GM19452 (cell line): ENCODE results near the gene ZNF189.

Experiments used
- ATAC-seq: cut with Tn5 transposase; IDR thresholded peaks from one replicate; pipeline ENCODE4 v1.9.1; 2021; ENCODE audit not compliant: unreplicated experiment

Gene ZNF189

GRCh38 chr9:101417977-101418376 lies 19.3 kb downstream of the ZNF189 start:
- ATAC-seq, result no peak

GRCh38 chr9:101418518-101419430 lies 20.1 kb downstream of the ZNF189 start:
- no peak for ATAC-seq

- no peak for ATAC-seq
Measured at GRCh38 chr9:101419863-101420262, 21.2 kb downstream of the ZNF189 start.

- ATAC-seq, result no peak
Measured at GRCh38 chr9:101421653-101422065, 23.0 kb downstream of the ZNF189 start.

GRCh38 chr9:101427358-101427757 lies 28.7 kb downstream of the ZNF189 start:
- ATAC-seq, result no peak

GRCh38 chr9:101427957-101428655 lies 29.5 kb downstream of the ZNF189 start:
- peak; percentile 88 for ATAC-seq

- no peak for ATAC-seq
Measured at GRCh38 chr9:101428909-101429308, 30.3 kb downstream of the ZNF189 start.

GRCh38 chr9:101429736-101430135 lies 31.1 kb downstream of the ZNF189 start:
- no peak for ATAC-seq

GRCh38 chr9:101432171-101432570 lies 33.5 kb downstream of the ZNF189 start:
- no peak for ATAC-seq

- no peak for ATAC-seq
Measured at GRCh38 chr9:101432740-101433139, 34.1 kb downstream of the ZNF189 start.

GRCh38 chr9:101433229-101433628 lies 34.6 kb downstream of the ZNF189 start:
- no peak for ATAC-seq

- ATAC-seq, result no peak
Measured at GRCh38 chr9:101434998-101435397, 36.3 kb downstream of the ZNF189 start.

- no peak for ATAC-seq
Measured at GRCh38 chr9:101435601-101436079, 37.0 kb downstream of the ZNF189 start, which contains the start of gene ALDOB. Gene ALDOB (minus strand): TSS chr9:101435774. CDS start chr9:101430887, 4,887 bp downstream.

GRCh38 chr9:101437806-101438232 lies 39.2 kb downstream of the ZNF189 start:
- ATAC-seq, result no peak

- no peak for ATAC-seq
Measured at GRCh38 chr9:101438523-101438922, 39.9 kb downstream of the ZNF189 start.

GRCh38 chr9:101440714-101441230 lies 42.1 kb downstream of the ZNF189 start:
- no peak for ATAC-seq

GRCh38 chr9:101442318-101442717 lies 43.7 kb downstream of the ZNF189 start:
- no peak for ATAC-seq

- ATAC-seq, result no peak
Measured at GRCh38 chr9:101442736-101443135, 44.1 kb downstream of the ZNF189 start.

- ATAC-seq, result no peak
Measured at GRCh38 chr9:101443364-101443771, 44.7 kb downstream of the ZNF189 start.

GRCh38 chr9:101445353-101446029 lies 46.8 kb downstream of the ZNF189 start:
- no peak for ATAC-seq

GRCh38 chr9:101446732-101447131 lies 48.1 kb downstream of the ZNF189 start:
- no peak for ATAC-seq
